ENCODE data around the gene KIR2DL4.
A peak's percentile ranks its signal among the peaks of the same experiment; 100 is the strongest.

Gene KIR2DL4

GRCh38 chr19:54790711-54791110, 12.7 kb upstream of the KIR2DL4 start:
- no peaks in the 10 kb centered on the region for H3K79me2 ChIP-seq (ENCODE audit: insufficient read depth, low read depth)
- no peak overlapping the region for H3K4me2 ChIP-seq
- no peaks in the 10 kb centered on the region for H3K4me1 ChIP-seq (ENCODE audit: low read depth, poor library complexity, severe bottlenecking)
- H3K27ac ChIP-seq: no peak overlapping the region
- no peak overlapping the region for H3K9ac ChIP-seq
- H3K4me3 ChIP-seq (IDR thresholded peaks at IDR 0.05; ENCODE audit: insufficient read depth, low read depth, low read length): no peak overlapping the region
- H4K20me1 ChIP-seq (ENCODE audit: insufficient read depth): no peaks in the 10 kb centered on the region
- TF ChIP-seq, protein P1, sequence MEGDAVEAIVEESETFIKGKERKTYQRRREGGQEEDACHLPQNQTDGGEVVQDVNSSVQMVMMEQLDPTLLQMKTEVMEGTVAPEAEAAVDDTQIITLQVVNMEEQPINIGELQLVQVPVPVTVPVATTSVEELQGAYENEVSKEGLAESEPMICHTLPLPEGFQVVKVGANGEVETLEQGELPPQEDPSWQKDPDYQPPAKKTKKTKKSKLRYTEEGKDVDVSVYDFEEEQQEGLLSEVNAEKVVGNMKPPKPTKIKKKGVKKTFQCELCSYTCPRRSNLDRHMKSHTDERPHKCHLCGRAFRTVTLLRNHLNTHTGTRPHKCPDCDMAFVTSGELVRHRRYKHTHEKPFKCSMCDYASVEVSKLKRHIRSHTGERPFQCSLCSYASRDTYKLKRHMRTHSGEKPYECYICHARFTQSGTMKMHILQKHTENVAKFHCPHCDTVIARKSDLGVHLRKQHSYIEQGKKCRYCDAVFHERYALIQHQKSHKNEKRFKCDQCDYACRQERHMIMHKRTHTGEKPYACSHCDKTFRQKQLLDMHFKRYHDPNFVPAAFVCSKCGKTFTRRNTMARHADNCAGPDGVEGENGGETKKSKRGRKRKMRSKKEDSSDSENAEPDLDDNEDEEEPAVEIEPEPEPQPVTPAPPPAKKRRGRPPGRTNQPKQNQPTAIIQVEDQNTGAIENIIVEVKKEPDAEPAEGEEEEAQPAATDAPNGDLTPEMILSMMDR (conservative IDR thresholded peaks at IDR 0.05; ENCODE audit: low read depth, low read length): no peak
- H3K36me3 ChIP-seq (ENCODE audit: insufficient read depth): no peaks in the 10 kb centered on the region
- H2AFZ ChIP-seq (ENCODE audit: low read depth): no peak overlapping the region
- peaks cover 7% of the 10 kb centered on the region for H3K27me3 ChIP-seq (ENCODE audit: insufficient read depth, low read depth)

- H3K4me2 ChIP-seq: no peak overlapping the region
- no peaks in the 10 kb centered on the region for H3K4me1 ChIP-seq (ENCODE audit: low read depth, poor library complexity, severe bottlenecking)
- peaks cover 4% of the 10 kb centered on the region for H3K27me3 ChIP-seq (ENCODE audit: insufficient read depth, low read depth)
- TF ChIP-seq, protein P1 (conservative IDR thresholded peaks at IDR 0.05; ENCODE audit: low read depth, low read length): no peak
- no peak overlapping the region for H3K27ac ChIP-seq
- no peak overlapping the region for H3K9ac ChIP-seq
- no peak overlapping the region for H3K4me3 ChIP-seq (IDR thresholded peaks at IDR 0.05; ENCODE audit: insufficient read depth, low read depth, low read length)
- H3K79me2 ChIP-seq (ENCODE audit: insufficient read depth, low read depth): no peaks in the 10 kb centered on the region
- no peaks in the 10 kb centered on the region for H3K36me3 ChIP-seq (ENCODE audit: insufficient read depth)
- no peaks in the 10 kb centered on the region for H4K20me1 ChIP-seq (ENCODE audit: insufficient read depth)
- H2AFZ ChIP-seq (ENCODE audit: low read depth): no peak overlapping the region
These were observed 11.9 kb upstream of the KIR2DL4 start for GRCh38 chr19:54791476-54791875.

- Histone ChIP-seq H3K79me2 (ENCODE audit: insufficient read depth, low read depth) (no peaks in the 10 kb centered on the region), H3K36me3 (ENCODE audit: insufficient read depth) (no peaks in the 10 kb centered on the region), H3K9ac (no peak overlapping the region), H2AFZ (ENCODE audit: low read depth) (no peak overlapping the region), H4K20me1 (ENCODE audit: insufficient read depth) (no peaks in the 10 kb centered on the region), H3K4me3 (IDR thresholded peaks at IDR 0.05; ENCODE audit: insufficient read depth, low read depth, low read length) (no peak overlapping the region), H3K27ac (no peak overlapping the region), H3K27me3 (ENCODE audit: insufficient read depth, low read depth) (peaks cover 4% of the 10 kb centered on the region), H3K4me2 (peak overlapping the region; percentile 47), H3K4me1 (ENCODE audit: low read depth, poor library complexity, severe bottlenecking) (no peaks in the 10 kb centered on the region)
- TF ChIP-seq, protein P1 (conservative IDR thresholded peaks at IDR 0.05; ENCODE audit: low read depth, low read length): no peak
These were observed 10.6 kb upstream of the KIR2DL4 start for GRCh38 chr19:54792814-54793213.

GRCh38 chr19:54795758-54796157, 7.7 kb upstream of the KIR2DL4 start:
- Histone ChIP-seq H3K27me3 (ENCODE audit: insufficient read depth, low read depth) (peaks cover 14% of the 10 kb centered on the region), H3K36me3 (ENCODE audit: insufficient read depth) (no peaks in the 10 kb centered on the region), H2AFZ (ENCODE audit: low read depth) (no peak overlapping the region), H3K79me2 (ENCODE audit: insufficient read depth, low read depth) (no peaks in the 10 kb centered on the region), H3K4me2 (no peak overlapping the region), H3K4me1 (ENCODE audit: low read depth, poor library complexity, severe bottlenecking) (no peaks in the 10 kb centered on the region), H3K9ac (no peak overlapping the region), H3K4me3 (IDR thresholded peaks at IDR 0.05; ENCODE audit: insufficient read depth, low read depth, low read length) (no peak overlapping the region), H3K27ac (no peak overlapping the region), H4K20me1 (ENCODE audit: insufficient read depth) (no peaks in the 10 kb centered on the region)
- TF ChIP-seq, protein P1 (conservative IDR thresholded peaks at IDR 0.05; ENCODE audit: low read depth, low read length): no peak

Data from KMS-11 (cell line).